Endothelial cell (in vitro differentiated cells): ENCODE results near the gene KRT72. TPM values are rescaled to one million over a fixed set of nuclear protein-coding genes. Genes with fewer than 3 reads are reported as not detected.

Experiments
- DNase-seq: peaks from one replicate; pipeline ENCODE4 v3.0.0; 2021; ENCODE audit warnings: low spot score
- H3K27ac Mint-ChIP-seq: one replicate; pipeline ENCODE4 v1.8.0; 2021; ENCODE audit warnings: mixed read lengths, inconsistent platforms; ENCODE audit not compliant: unreplicated experiment
- H3K27me3 Mint-ChIP-seq: one replicate; pipeline ENCODE4 v1.8.0; 2021; ENCODE audit warnings: mild to moderate bottlenecking, moderate library complexity, mixed read lengths, inconsistent platforms; ENCODE audit not compliant: unreplicated experiment
- H3K36me3 Mint-ChIP-seq: one replicate; pipeline ENCODE4 v1.8.0; 2021; ENCODE audit warnings: mild to moderate bottlenecking, low read depth, mixed read lengths, inconsistent platforms; ENCODE audit not compliant: unreplicated experiment
- H3K4me1 Mint-ChIP-seq: one replicate; pipeline ENCODE4 v1.8.0; 2021; ENCODE audit warnings: mild to moderate bottlenecking, mixed read lengths, inconsistent platforms; ENCODE audit not compliant: unreplicated experiment
- H3K4me3 Mint-ChIP-seq: one replicate; pipeline ENCODE4 v1.8.0; 2021; ENCODE audit warnings: mild to moderate bottlenecking, mixed read lengths, inconsistent platforms; ENCODE audit not compliant: unreplicated experiment
- H3K9me3 Mint-ChIP-seq: one replicate; pipeline ENCODE4 v1.8.0; 2021; ENCODE audit warnings: mixed read lengths, inconsistent platforms; ENCODE audit not compliant: unreplicated experiment
- CTCF ChIP-seq: fragments of 200-600 bp; sonication (generic); IDR thresholded peaks from one replicate; pipeline ENCODE4 v1.5.0; 2021; ENCODE audit warnings: antibody characterized with exemption; ENCODE audit not compliant: unreplicated experiment
- total RNA-seq: library from RNA; stranded (reverse); fragmentation: NEBNext Ultra II Directional; extraction: Animal tissue kit (Norgen Biotek cat#: 25700); gene quantifications from one replicate; pipeline ENCODE4 v1.2.1, GENCODE V29; 2021; ENCODE audit not compliant: unreplicated experiment

Gene KRT72
- total RNA-seq, 1 donor from 2014 or later, result 0.28 TPM

GRCh38 chr12:52630008-52630500 is 28.8 kb upstream of the KRT72 start:
- Mint-ChIP-seq H3K27ac (no peak overlapping the region), H3K36me3 (no peaks in the 10 kb centered on the region), H3K4me1 (peaks cover 13% of the 10 kb centered on the region), H3K9me3 (no peaks in the 10 kb centered on the region), H3K27me3 (peaks cover 2% of the 10 kb centered on the region), H3K4me3 (no peak overlapping the region)
- no peak for TF ChIP-seq CTCF
- no peak for DNase-seq

GRCh38 chr12:52629281-52630007 is 28.2 kb upstream of the KRT72 start:
- DNase-seq, result no peak
- no peak overlapping the region for H3K27ac Mint-ChIP-seq
- no peaks in the 10 kb centered on the region for H3K9me3 Mint-ChIP-seq
- no peaks in the 10 kb centered on the region for H3K36me3 Mint-ChIP-seq
- H3K27me3 Mint-ChIP-seq, result peaks cover 2% of the 10 kb centered on the region
- H3K4me1 Mint-ChIP-seq, result peaks cover 13% of the 10 kb centered on the region
- TF ChIP-seq CTCF, result no peak
- no peak overlapping the region for H3K4me3 Mint-ChIP-seq

- TF ChIP-seq CTCF, result no peak
- no peaks in the 10 kb centered on the region for H3K9me3 Mint-ChIP-seq
- H3K27me3 Mint-ChIP-seq, result peaks cover 2% of the 10 kb centered on the region
- H3K4me1 Mint-ChIP-seq, result peaks cover 13% of the 10 kb centered on the region
- no peak overlapping the region for H3K27ac Mint-ChIP-seq
- no peak for DNase-seq
- H3K36me3 Mint-ChIP-seq, result no peaks in the 10 kb centered on the region
- H3K4me3 Mint-ChIP-seq, result no peak overlapping the region
Observed at GRCh38 chr12:52628841-52629240, 27.6 kb upstream of the KRT72 start.

GRCh38 chr12:52628111-52628507 is 26.8 kb upstream of the KRT72 start:
- H3K27me3 Mint-ChIP-seq, result peaks cover 2% of the 10 kb centered on the region
- no peak overlapping the region for H3K4me3 Mint-ChIP-seq
- peaks cover 10% of the 10 kb centered on the region for H3K4me1 Mint-ChIP-seq
- no peak overlapping the region for H3K27ac Mint-ChIP-seq
- no peak for DNase-seq
- no peaks in the 10 kb centered on the region for H3K9me3 Mint-ChIP-seq
- no peaks in the 10 kb centered on the region for H3K36me3 Mint-ChIP-seq
- no peak for TF ChIP-seq CTCF

GRCh38 chr12:52627395-52628110 is 26.3 kb upstream of the KRT72 start:
- DNase-seq, result no peak
- H3K9me3 Mint-ChIP-seq, result no peaks in the 10 kb centered on the region
- H3K4me3 Mint-ChIP-seq, result no peak overlapping the region
- peaks cover 2% of the 10 kb centered on the region for H3K27me3 Mint-ChIP-seq
- H3K4me1 Mint-ChIP-seq, result peaks cover 10% of the 10 kb centered on the region
- no peak overlapping the region for H3K27ac Mint-ChIP-seq
- TF ChIP-seq CTCF, result no peak
- no peaks in the 10 kb centered on the region for H3K36me3 Mint-ChIP-seq
